ENCODE measurements around the gene ZFP36L2.

Gene ZFP36L2

DNA sequence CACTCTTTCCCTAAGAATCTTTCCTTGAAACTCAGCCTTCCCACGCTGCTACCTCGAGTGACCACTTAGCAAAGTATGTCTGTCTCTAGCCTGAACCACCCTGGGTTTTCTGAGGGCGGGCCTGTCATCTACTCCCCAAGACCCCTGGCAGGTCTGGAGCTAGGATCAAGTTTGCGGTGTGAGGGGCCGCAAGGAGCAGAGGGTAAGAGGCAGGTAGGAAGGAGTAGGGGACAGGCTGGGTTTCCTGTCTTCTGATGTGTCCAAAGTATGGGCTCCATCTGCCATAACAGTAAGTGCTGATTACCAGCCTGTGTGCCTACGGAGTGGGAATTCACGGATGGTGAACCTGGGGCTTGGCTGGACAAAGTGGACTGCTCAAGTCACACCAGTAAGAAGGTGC is 25.4 kb downstream of the ZFP36L2 start:
- DNase-seq (ENCODE audit: low read depth), result no peak
- H3K4me3 ChIP-seq (ENCODE audit: low read depth, low read length), result no peak overlapping the region
- TF ChIP-seq, protein P1, sequence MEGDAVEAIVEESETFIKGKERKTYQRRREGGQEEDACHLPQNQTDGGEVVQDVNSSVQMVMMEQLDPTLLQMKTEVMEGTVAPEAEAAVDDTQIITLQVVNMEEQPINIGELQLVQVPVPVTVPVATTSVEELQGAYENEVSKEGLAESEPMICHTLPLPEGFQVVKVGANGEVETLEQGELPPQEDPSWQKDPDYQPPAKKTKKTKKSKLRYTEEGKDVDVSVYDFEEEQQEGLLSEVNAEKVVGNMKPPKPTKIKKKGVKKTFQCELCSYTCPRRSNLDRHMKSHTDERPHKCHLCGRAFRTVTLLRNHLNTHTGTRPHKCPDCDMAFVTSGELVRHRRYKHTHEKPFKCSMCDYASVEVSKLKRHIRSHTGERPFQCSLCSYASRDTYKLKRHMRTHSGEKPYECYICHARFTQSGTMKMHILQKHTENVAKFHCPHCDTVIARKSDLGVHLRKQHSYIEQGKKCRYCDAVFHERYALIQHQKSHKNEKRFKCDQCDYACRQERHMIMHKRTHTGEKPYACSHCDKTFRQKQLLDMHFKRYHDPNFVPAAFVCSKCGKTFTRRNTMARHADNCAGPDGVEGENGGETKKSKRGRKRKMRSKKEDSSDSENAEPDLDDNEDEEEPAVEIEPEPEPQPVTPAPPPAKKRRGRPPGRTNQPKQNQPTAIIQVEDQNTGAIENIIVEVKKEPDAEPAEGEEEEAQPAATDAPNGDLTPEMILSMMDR (IDR thresholded peaks at IDR 0.05; ENCODE audit: insufficient read depth, low read depth, low read length, missing control alignments), result no peak

GRCh38 chr2:43199492-43200488 is 26.6 kb downstream of the ZFP36L2 start:
- no peak overlapping the region for H3K4me3 ChIP-seq (ENCODE audit: low read depth, low read length)
- no peak for DNase-seq (ENCODE audit: low read depth)
- TF ChIP-seq, protein P1 (IDR thresholded peaks at IDR 0.05; ENCODE audit: insufficient read depth, low read depth, low read length, missing control alignments), result no peak

DNA sequence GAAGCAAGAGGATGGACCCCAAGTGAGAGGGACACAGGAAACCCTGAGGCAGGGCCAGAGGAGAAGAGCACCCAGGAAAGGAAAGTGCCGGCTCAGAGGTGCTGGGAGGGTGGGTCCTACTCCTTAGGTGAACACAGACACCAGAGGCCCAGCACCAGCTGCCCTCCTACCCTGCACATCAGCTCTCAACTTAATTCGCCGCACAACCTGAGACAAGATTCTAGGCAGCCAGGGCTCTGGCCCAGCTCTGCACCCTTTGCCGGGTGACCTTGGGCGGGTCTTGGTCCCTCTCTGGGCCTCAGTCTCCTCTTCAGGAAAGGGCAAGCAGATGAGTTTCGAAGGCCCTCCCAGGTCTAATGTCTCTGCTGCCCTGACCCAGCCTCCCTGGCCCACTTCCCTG is 28.1 kb downstream of the ZFP36L2 start:
- H3K4me3 ChIP-seq (ENCODE audit: low read depth, low read length), result no peak overlapping the region
- TF ChIP-seq, protein P1 (IDR thresholded peaks at IDR 0.05; ENCODE audit: insufficient read depth, low read depth, low read length, missing control alignments), result no peak
- DNase-seq (ENCODE audit: low read depth), result no peak

DNA sequence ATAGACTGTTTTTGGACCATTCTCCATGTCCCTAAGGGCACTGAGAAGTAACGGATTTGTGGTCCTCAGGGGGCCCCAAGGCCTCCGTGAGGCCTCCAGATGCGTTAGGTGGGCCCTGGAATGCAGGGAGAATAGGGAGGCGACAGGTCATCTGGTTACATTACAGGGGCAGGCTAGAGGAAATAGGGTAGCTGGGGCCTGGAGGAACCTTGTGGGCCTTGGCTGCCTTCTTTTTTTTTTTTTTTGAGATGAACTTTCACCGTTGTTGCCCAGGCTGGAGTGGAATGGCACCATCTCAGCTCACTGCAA is 28.9 kb downstream of the ZFP36L2 start:
- TF ChIP-seq, protein P1 (IDR thresholded peaks at IDR 0.05; ENCODE audit: insufficient read depth, low read depth, low read length, missing control alignments), result no peak
- H3K4me3 ChIP-seq (ENCODE audit: low read depth, low read length), result no peak overlapping the region
- DNase-seq (ENCODE audit: low read depth), result no peak

- H3K4me3 ChIP-seq (ENCODE audit: low read depth, low read length), result no peak overlapping the region
- DNase-seq (ENCODE audit: low read depth), result no peak
- TF ChIP-seq, protein P1 (IDR thresholded peaks at IDR 0.05; ENCODE audit: insufficient read depth, low read depth, low read length, missing control alignments), result no peak
Measured at GRCh38 chr2:43196768-43197587, 29.4 kb downstream of the ZFP36L2 start.

DNA sequence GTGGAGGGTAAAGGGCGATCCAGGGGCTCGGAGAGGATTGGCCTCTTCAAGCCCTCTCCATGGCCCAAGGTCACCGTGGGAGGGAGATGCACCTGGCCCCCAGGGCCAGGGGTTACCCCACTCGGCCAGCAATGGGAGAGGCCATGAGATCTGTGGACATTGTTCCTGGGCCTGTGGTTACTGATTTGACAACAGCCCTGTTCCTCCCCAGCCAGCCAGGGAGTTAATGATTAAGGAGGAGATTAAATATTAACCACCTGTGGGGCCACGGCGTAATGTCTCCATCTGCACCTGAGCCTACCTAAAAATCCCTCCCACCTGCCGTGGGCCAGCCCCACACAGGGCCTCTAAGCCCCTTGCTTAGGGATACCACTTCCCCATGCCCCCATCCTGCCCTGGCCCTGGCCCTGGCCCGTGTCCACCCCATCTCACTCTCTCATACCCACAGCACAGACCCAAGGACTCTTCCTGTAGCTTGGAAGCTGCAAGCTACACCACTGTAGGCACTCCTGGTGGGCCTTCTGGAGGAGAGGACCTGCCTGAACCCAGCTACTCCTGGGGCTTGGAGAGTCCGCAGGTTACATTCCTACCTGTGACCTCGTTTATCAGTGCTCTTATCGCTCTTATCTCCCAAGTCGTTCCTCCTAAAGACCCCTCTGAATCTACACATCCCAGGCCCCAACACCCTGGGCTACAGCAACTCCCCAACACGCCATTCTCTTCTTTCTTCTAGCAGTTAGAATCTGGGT is 32.1 kb downstream of the ZFP36L2 start:
- H3K4me3 ChIP-seq (ENCODE audit: low read depth, low read length), result no peak overlapping the region
- no peak for DNase-seq (ENCODE audit: low read depth)
- TF ChIP-seq, protein P1 (IDR thresholded peaks at IDR 0.05; ENCODE audit: insufficient read depth, low read depth, low read length, missing control alignments), result no peak
